SK-N-MC (cell line): ENCODE data around the gene SOX5.

Experiments used
- DNase-seq: peaks from one replicate; pipeline ENCODE4 v3.0.0-alpha.2; 2011; ENCODE audit warnings: low read depth, low spot score
- H3K27ac ChIP-seq: fragments of 200-600 bp; sonication (generic); 2 replicates; pipeline ENCODE4 v1.5.1; 2016; ENCODE audit warnings: mixed run types
- H3K36me3 ChIP-seq: fragments of 200-600 bp; sonication (generic); 2 replicates; pipeline ENCODE4 v1.6.1; 2017; ENCODE audit warnings: antibody characterized with exemption, low read length, mixed read lengths; ENCODE audit not compliant: insufficient read depth
- H3K4me3 ChIP-seq: fragments of 200-600 bp; sonication (generic); 2 replicates; pipeline ENCODE4 v1.5.1; 2016
- H3K9ac ChIP-seq: fragments of 200-600 bp; sonication (generic); 2 replicates; pipeline ENCODE4 v1.8.0; 2017; ENCODE audit warnings: mixed run types, mixed read lengths; ENCODE audit not compliant: insufficient read length
- H3K9me3 ChIP-seq: fragments of 200-600 bp; sonication (generic); 2 replicates; pipeline ENCODE4 v1.6.1; 2017; ENCODE audit warnings: low read depth, mild to moderate bottlenecking, antibody characterized with exemption, low read length, moderate library complexity, mixed read lengths
- EZH2 ChIP-seq: fragments of 200-600 bp; sonication (generic); IDR thresholded peaks from one replicate; pipeline ENCODE4 v1.6.1; 2017; ENCODE audit warnings: antibody characterized with exemption
- FOXP2 ChIP-seq: optimal IDR thresholded peaks from 2 replicates; pipeline ENCODE3; 2011; ENCODE audit warnings: mild to moderate bottlenecking, moderate library complexity; ENCODE audit not compliant: insufficient read depth; ENCODE audit errors: extremely low read length, control extremely low read depth
- POLR2AphosphoS5 ChIP-seq: IDR thresholded peaks from 2 replicates; pipeline ENCODE4 v1.6.1; 2012; ENCODE audit warnings: mild to moderate bottlenecking, low read depth, low read length, borderline replicate concordance

The SOX5 gene

GRCh38 chr12:23628806-23629205, 320.7 kb downstream of the SOX5 start:
- no peak overlapping the region for H3K27ac ChIP-seq
- no peak overlapping the region for H3K4me3 ChIP-seq
- H3K36me3 ChIP-seq = no peaks in the 10 kb centered on the region
- no peak for TF ChIP-seq EZH2
- no peak for TF ChIP-seq POLR2AphosphoS5
- no peak for TF ChIP-seq FOXP2
- DNase-seq = no peak
- H3K9ac ChIP-seq = no peak overlapping the region
- H3K9me3 ChIP-seq = no peaks in the 10 kb centered on the region

- no peaks in the 10 kb centered on the region for H3K9me3 ChIP-seq
- H3K36me3 ChIP-seq = no peaks in the 10 kb centered on the region
- DNase-seq = no peak
- H3K9ac ChIP-seq = no peak overlapping the region
- no peak overlapping the region for H3K27ac ChIP-seq
- no peak overlapping the region for H3K4me3 ChIP-seq
- no peak for TF ChIP-seq FOXP2
- TF ChIP-seq POLR2AphosphoS5 = no peak
- no peak for TF ChIP-seq EZH2
Measured at GRCh38 chr12:23626791-23627190, 322.7 kb downstream of the SOX5 start.

GRCh38 chr12:23621900-23622299, 327.6 kb downstream of the SOX5 start:
- Histone ChIP-seq H3K9me3 (no peaks in the 10 kb centered on the region), H3K36me3 (no peaks in the 10 kb centered on the region), H3K9ac (no peak overlapping the region), H3K27ac (no peak overlapping the region), H3K4me3 (no peak overlapping the region)
- DNase-seq = no peak
- no peak for TF ChIP-seq EZH2
- TF ChIP-seq POLR2AphosphoS5 = no peak
- no peak for TF ChIP-seq FOXP2

GRCh38 chr12:23618718-23619117, 330.8 kb downstream of the SOX5 start:
- DNase-seq = no peak
- Histone ChIP-seq H3K9me3 (no peaks in the 10 kb centered on the region), H3K4me3 (no peak overlapping the region), H3K9ac (no peak overlapping the region), H3K36me3 (no peaks in the 10 kb centered on the region), H3K27ac (no peak overlapping the region)
- TF ChIP-seq EZH2 (no peak), FOXP2 (no peak), POLR2AphosphoS5 (no peak)

- no peak for DNase-seq
- Histone ChIP-seq H3K36me3 (no peaks in the 10 kb centered on the region), H3K4me3 (no peak overlapping the region), H3K9ac (no peak overlapping the region), H3K9me3 (no peaks in the 10 kb centered on the region), H3K27ac (no peak overlapping the region)
- TF ChIP-seq EZH2 = no peak
- TF ChIP-seq POLR2AphosphoS5 = no peak
- no peak for TF ChIP-seq FOXP2
Measured at GRCh38 chr12:23617749-23618148, 331.7 kb downstream of the SOX5 start.

GRCh38 chr12:23614280-23614679, 335.2 kb downstream of the SOX5 start:
- TF ChIP-seq EZH2 (no peak), POLR2AphosphoS5 (no peak), FOXP2 (no peak)
- H3K36me3 ChIP-seq = no peaks in the 10 kb centered on the region
- H3K4me3 ChIP-seq = no peak overlapping the region
- DNase-seq = no peak
- no peak overlapping the region for H3K9ac ChIP-seq
- H3K9me3 ChIP-seq = no peaks in the 10 kb centered on the region
- H3K27ac ChIP-seq = no peak overlapping the region

GRCh38 chr12:23611320-23611719, 338.1 kb downstream of the SOX5 start:
- H3K9me3 ChIP-seq = no peaks in the 10 kb centered on the region
- H3K4me3 ChIP-seq = no peak overlapping the region
- no peaks in the 10 kb centered on the region for H3K36me3 ChIP-seq
- H3K27ac ChIP-seq = no peak overlapping the region
- no peak overlapping the region for H3K9ac ChIP-seq
- TF ChIP-seq POLR2AphosphoS5 (no peak), FOXP2 (no peak), EZH2 (no peak)
- no peak for DNase-seq

- Histone ChIP-seq H3K27ac (no peak overlapping the region), H3K36me3 (no peaks in the 10 kb centered on the region), H3K4me3 (no peak overlapping the region), H3K9ac (no peak overlapping the region), H3K9me3 (no peaks in the 10 kb centered on the region)
- no peak for DNase-seq
- TF ChIP-seq POLR2AphosphoS5 (no peak), EZH2 (no peak), FOXP2 (no peak)
Measured at GRCh38 chr12:23600919-23601318, 348.6 kb downstream of the SOX5 start.

GRCh38 chr12:23596568-23596967, 352.9 kb downstream of the SOX5 start:
- Histone ChIP-seq H3K9me3 (no peaks in the 10 kb centered on the region), H3K9ac (no peak overlapping the region), H3K4me3 (no peak overlapping the region), H3K27ac (no peak overlapping the region), H3K36me3 (no peaks in the 10 kb centered on the region)
- TF ChIP-seq EZH2 = no peak
- no peak for TF ChIP-seq FOXP2
- TF ChIP-seq POLR2AphosphoS5 = no peak
- no peak for DNase-seq
